ENCODE results near the gene TBCC. TPM values are rescaled to one million over a fixed set of nuclear protein-coding genes. Genes with fewer than 3 reads are reported as not detected.

The TBCC gene
- total and polyA plus RNA-seq, 2 donors from 2014 or later = 17.6 to 21.2 TPM

- peak overlapping the region in 1 of 2 donors; percentile 42 for H3K27ac ChIP-seq (ENCODE audit: low read depth in 2 of 2, low read length in 2 of 2)
- peak overlapping the region in 1 of 3 donors; percentile 26 for H3K4me3 ChIP-seq (ENCODE audit: low read length in 3 of 3)
- no peaks in the 10 kb centered on the region for H3K36me3 ChIP-seq (ENCODE audit: control insufficient read depth in 2 of 3, insufficient read depth in 3 of 3, low read length in 3 of 3)
- FAIRE-seq = no peak
- H3K9ac ChIP-seq (ENCODE audit: low read length in 3 of 3) = peak overlapping the region in 1 of 3 donors; percentile 37
- intact Hi-C loops (cut with DNase I) = no loop called here
- peak in 3 of 5 donors; percentile 44 to 90 (median 87) for DNase-seq
- H3K27me3 ChIP-seq (ENCODE audit: control insufficient read depth, insufficient read depth, low read length) = no peaks in the 10 kb centered on the region
- H3K9me3 ChIP-seq (ENCODE audit: control insufficient read depth in 2 of 3, insufficient read depth in 1 of 3, low read length in 3 of 3) = no peaks in the 10 kb centered on the region
- H3K4me1 ChIP-seq (ENCODE audit: control insufficient read depth in 2 of 3, insufficient read depth in 2 of 3, low read depth in 1 of 3, low read length in 3 of 3) = peaks cover 4 to 23% (median 15%) of the 10 kb centered on the region in 3 donors
- no peak for TF ChIP-seq CTCF (IDR thresholded peaks at IDR 0.05; ENCODE audit: borderline replicate concordance, extremely low read depth, insufficient read depth)
Measured at GRCh38 chr6:42787063-42787472, 41.2 kb upstream of the TBCC start.

- Histone ChIP-seq H3K4me1 (ENCODE audit: control insufficient read depth in 2 of 3, insufficient read depth in 2 of 3, low read depth in 1 of 3, low read length in 3 of 3) (peaks cover 4 to 23% (median 15%) of the 10 kb centered on the region in 3 donors), H3K4me3 (ENCODE audit: low read length in 3 of 3) (peak overlapping the region in 1 of 3 donors; percentile 26), H3K27ac (ENCODE audit: low read depth in 2 of 2, low read length in 2 of 2) (peak overlapping the region in 1 of 2 donors; percentile 43), H3K27me3 (ENCODE audit: control insufficient read depth, insufficient read depth, low read length) (no peaks in the 10 kb centered on the region), H3K9me3 (ENCODE audit: control insufficient read depth in 2 of 3, insufficient read depth in 1 of 3, low read length in 3 of 3) (no peaks in the 10 kb centered on the region), H3K9ac (ENCODE audit: low read length in 3 of 3) (no peak overlapping the region), H3K36me3 (ENCODE audit: control insufficient read depth in 2 of 3, insufficient read depth in 3 of 3, low read length in 3 of 3) (no peaks in the 10 kb centered on the region)
- FAIRE-seq (no peak), DNase-seq (peak in 1 of 5 donors; percentile 39)
- no peak for TF ChIP-seq CTCF (IDR thresholded peaks at IDR 0.05; ENCODE audit: borderline replicate concordance, extremely low read depth, insufficient read depth)
- intact Hi-C loops (cut with DNase I) = no loop called here
Measured at GRCh38 chr6:42786525-42786985, 40.7 kb upstream of the TBCC start.

DNA sequence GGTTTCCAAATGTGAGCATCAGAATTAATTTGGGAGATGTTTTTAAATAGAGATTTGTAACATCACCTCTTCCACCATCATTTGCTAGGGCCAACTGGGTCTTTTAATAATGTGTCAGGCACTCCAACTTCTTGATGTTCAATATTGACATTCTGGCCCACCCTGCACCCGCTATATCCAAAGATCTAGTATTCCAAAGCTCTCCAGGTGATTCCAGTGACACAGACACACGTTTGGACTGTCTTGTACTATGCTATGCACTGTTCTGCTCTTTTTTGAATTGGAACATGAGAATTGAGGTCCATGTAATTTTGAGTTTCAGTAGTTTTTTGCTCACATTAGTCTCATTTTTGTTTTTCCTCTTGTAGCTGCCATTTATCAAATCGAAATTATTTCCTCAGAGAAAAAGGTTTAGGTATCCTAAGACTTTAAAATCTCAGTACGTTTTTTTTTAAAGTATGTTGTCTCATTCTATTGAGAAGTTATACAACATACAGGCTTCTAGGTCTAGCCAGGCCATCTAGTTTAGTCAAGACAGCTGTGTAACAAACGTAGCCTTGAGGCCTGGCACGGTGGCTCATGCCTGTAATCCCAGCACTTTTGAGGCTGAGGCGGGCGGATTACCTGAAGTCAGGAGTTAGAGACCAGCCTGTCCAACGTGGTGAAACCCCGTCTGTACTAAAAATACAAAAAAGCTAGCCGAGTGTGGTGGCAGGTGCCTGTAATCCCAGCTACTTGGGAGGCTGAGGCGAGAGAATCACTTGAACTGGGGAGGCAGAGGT lies 39.0 kb upstream of the TBCC start:
- Histone ChIP-seq H3K27ac (ENCODE audit: low read depth in 2 of 2, low read length in 2 of 2) (peak overlapping the region; percentile 100), H3K4me1 (ENCODE audit: control insufficient read depth in 2 of 3, insufficient read depth in 2 of 3, low read depth in 1 of 3, low read length in 3 of 3) (peaks cover 4 to 18% (median 8%) of the 10 kb centered on the region in 3 donors), H3K9me3 (ENCODE audit: control insufficient read depth in 2 of 3, insufficient read depth in 1 of 3, low read length in 3 of 3) (no peaks in the 10 kb centered on the region), H3K4me3 (ENCODE audit: low read length in 3 of 3) (peak overlapping the region; percentile 92 to 98 (median 94)), H3K36me3 (ENCODE audit: control insufficient read depth in 2 of 3, insufficient read depth in 3 of 3, low read length in 3 of 3) (no peaks in the 10 kb centered on the region), H3K27me3 (ENCODE audit: control insufficient read depth, insufficient read depth, low read length) (no peaks in the 10 kb centered on the region), H3K9ac (ENCODE audit: low read length in 3 of 3) (peak overlapping the region; percentile 95 to 99 (median 99))
- no peak for TF ChIP-seq CTCF (IDR thresholded peaks at IDR 0.05; ENCODE audit: borderline replicate concordance, extremely low read depth, insufficient read depth)
- intact Hi-C loops (cut with DNase I) = no loop called here
- DNase-seq = peak in 1 of 5 donors; percentile 7
- FAIRE-seq = no peak
